ENCODE results near the gene TMEM107.
A peak's percentile ranks its signal among the peaks of the same experiment; 100 is the strongest.

The TMEM107 gene

GRCh38 chr17:8189041-8189710 is 13.0 kb upstream of the TMEM107 start:
- no peak for DNase-seq

GRCh38 chr17:8188263-8188839 is 12.2 kb upstream of the TMEM107 start:
- no peak for DNase-seq

- DNase-seq = peak; percentile 99
Observed at GRCh38 chr17:8187517-8188262, 11.5 kb upstream of the TMEM107 start.

- peak; percentile 99 for DNase-seq
Observed at GRCh38 chr17:8186787-8187516, 10.8 kb upstream of the TMEM107 start.

- no peak for DNase-seq
Observed at GRCh38 chr17:8186446-8186786, 10.2 kb upstream of the TMEM107 start.

- peak; percentile 70 for DNase-seq
Observed at GRCh38 chr17:8185582-8186445, 9.6 kb upstream of the TMEM107 start.

GRCh38 chr17:8176998-8177731 is 985 bp upstream of the TMEM107 start:
- no peak for DNase-seq

- no peak for DNase-seq
Observed at GRCh38 chr17:8175795-8176196, 384 bp downstream of the TMEM107 start.

GRCh38 chr17:8173871-8174322 is 2.3 kb downstream of the TMEM107 start:
- no peak for DNase-seq

- DNase-seq = peak; percentile 99
Observed at GRCh38 chr17:8173056-8173870, 2.9 kb downstream of the TMEM107 start.

GRCh38 chr17:8170186-8170585 is 6.0 kb downstream of the TMEM107 start:
- peak; percentile 47 for DNase-seq

GRCh38 chr17:8167526-8167925 is 8.7 kb downstream of the TMEM107 start:
- no peak for DNase-seq

- no peak for DNase-seq
Observed at GRCh38 chr17:8166731-8167130, 9.4 kb downstream of the TMEM107 start.

- no peak for DNase-seq
Observed at GRCh38 chr17:8164815-8165131, 11.4 kb downstream of the TMEM107 start.

- peak; percentile 32 for DNase-seq
Observed at GRCh38 chr17:8163978-8164814, 12.0 kb downstream of the TMEM107 start.

- DNase-seq = peak; percentile 63
Observed at GRCh38 chr17:8162997-8163977, 12.9 kb downstream of the TMEM107 start.

GRCh38 chr17:8162233-8162996 is 13.8 kb downstream of the TMEM107 start, which contains the start of gene VAMP2:
VAMP2 (minus strand) TSS chr17:8162948; CDS start chr17:8162879, 69 bp downstream.
- peak; percentile 23 for DNase-seq
